Keratinocyte (primary cell): ENCODE data around the gene DIAPH1. TPM values are rescaled to one million over a fixed set of nuclear protein-coding genes. Genes with fewer than 3 reads are reported as not detected.
A peak's percentile ranks its signal among the peaks of the same experiment; 100 is the strongest.

Source experiments
- DNase-seq: peaks from one replicate; pipeline ENCODE4 v3.0.0-alpha.2; 2011; ENCODE audit warnings: low read depth, missing footprints, low spot score
- FAIRE-seq: peaks from 2 replicates; lab custom pipeline; 2011; peaks lifted over from hg19 to GRCh38; lab: Jason Lieb, UNC
- H2AFZ ChIP-seq: 2 replicates; pipeline ENCODE4 v1.6.0; 2012; ENCODE audit warnings: low read length, control low read depth, inconsistent platforms; ENCODE audit not compliant: control insufficient read depth
- H3K27ac ChIP-seq: 2 replicates; pipeline ENCODE4 v1.5.1; 2011; ENCODE audit warnings: low read length; ENCODE audit not compliant: control insufficient read depth, insufficient read depth
- H3K27me3 ChIP-seq: 3 replicates; pipeline ENCODE4 v1.6.0; 2011; ENCODE audit warnings: low read length; ENCODE audit not compliant: control insufficient read depth, insufficient read depth; ENCODE audit errors: extremely low read depth
- H3K36me3 ChIP-seq, 2 experiments: 2 replicates in 1 of 2; 3 replicates in 1 of 2; pipeline ENCODE4 v1.5.1; 2011; ENCODE audit warnings: low read length in 2 of 2, mild to moderate bottlenecking in 1 of 2; ENCODE audit not compliant: control insufficient read depth in 2 of 2, insufficient read depth in 2 of 2; ENCODE audit errors: extremely low read depth in 1 of 2
- H3K4me1 ChIP-seq: 3 replicates; pipeline ENCODE4 v1.5.1; 2011; ENCODE audit warnings: low read length; ENCODE audit not compliant: control insufficient read depth, insufficient read depth; ENCODE audit errors: extremely low read depth
- H3K4me2 ChIP-seq: 3 replicates; pipeline ENCODE4 v1.6.0; 2011; ENCODE audit warnings: low read depth, low read length; ENCODE audit not compliant: control insufficient read depth, insufficient read depth; ENCODE audit errors: extremely low read depth
- H3K4me3 ChIP-seq, 3 experiments: fragments of 200-600 bp in 1 of 3; sonication (generic) in 1 of 3; 2 replicates in 2 of 3; 3 replicates in 1 of 3; pipeline ENCODE4 v1.5.1; 2011 to 2016; ENCODE audit warnings: low read length in 3 of 3, mild to moderate bottlenecking in 3 of 3, control low read depth in 2 of 3, inconsistent platforms in 1 of 3, low read depth in 1 of 3, mixed read lengths in 1 of 3, mixed run types in 1 of 3, moderate library complexity in 1 of 3; ENCODE audit not compliant: control insufficient read depth in 2 of 3, insufficient read depth in 2 of 3; ENCODE audit errors: extremely low read depth in 1 of 3
- H3K79me2 ChIP-seq: 2 replicates; pipeline ENCODE4 v1.6.0; 2012; ENCODE audit warnings: low read length; ENCODE audit not compliant: control insufficient read depth, insufficient read depth
- H3K9ac ChIP-seq: 3 replicates; pipeline ENCODE4 v1.6.0; 2011; ENCODE audit warnings: low read length; ENCODE audit not compliant: control insufficient read depth, insufficient read depth; ENCODE audit errors: extremely low read depth
- H3K9me1 ChIP-seq: 3 replicates; pipeline ENCODE4 v1.6.0; 2011; ENCODE audit warnings: low read length; ENCODE audit not compliant: control insufficient read depth, insufficient read depth; ENCODE audit errors: extremely low read depth
- H3K9me3 ChIP-seq: 2 replicates; pipeline ENCODE4 v1.5.1; 2012; ENCODE audit warnings: low read depth, low read length; ENCODE audit not compliant: control insufficient read depth
- H4K20me1 ChIP-seq: 3 replicates; pipeline ENCODE4 v1.6.0; 2011; ENCODE audit warnings: low read length; ENCODE audit not compliant: control insufficient read depth, insufficient read depth; ENCODE audit errors: extremely low read depth
- CTCF ChIP-seq, 3 experiments: IDR thresholded peaks in 1 of 3; conservative IDR thresholded peaks in 1 of 3; optimal IDR thresholded peaks in 1 of 3; 2 replicates in 2 of 3; 3 replicates in 1 of 3; pipeline versions ENCODE3 to v1.5.1; 2011; ENCODE audit warnings: low read length in 3 of 3, mild to moderate bottlenecking in 3 of 3, moderate library complexity in 2 of 3, control low read depth in 1 of 3, inconsistent platforms in 1 of 3; ENCODE audit not compliant: insufficient read depth in 2 of 3; ENCODE audit errors: extremely low read depth in 1 of 3
- EZH2 ChIP-seq: IDR thresholded peaks from one replicate; pipeline ENCODE4 v1.6.1; 2012; ENCODE audit warnings: inconsistent platforms, mild to moderate bottlenecking, low read length, moderate library complexity
- dilution Hi-C: fragments of 300-500 bp; cut with MboI; formaldehyde crosslinking; loops from one replicate; pipeline ENCODE4 v1.7.0; 2020; ENCODE audit warnings: low sequenced_read_pairs; ENCODE audit not compliant: extremely low pct_ligation_motif_present
- polyA plus RNA-seq, 5 experiments: library from polyadenylated mRNA; depleted of rRNA in 3 of 5; stranded (reverse) in 3 of 5; stranded (forward) in 1 of 5; unstranded in 1 of 5; fragments of >200 nt; gene quantifications; 1 replicate in 1 of 5; 2 replicates in 3 of 5; 3 replicates in 1 of 5; pipeline versions ENCODE4 v1.2.1 to v1.2.3, GENCODE V29; 2011 to 2012; ENCODE audit warnings: missing spikeins in 2 of 5, low read depth in 1 of 5, low replicate concordance in 1 of 5

The DIAPH1 gene
- polyA plus RNA-seq, 1 donor (not counting 4 experiments of a cell fraction or from before 2014, with no cell fraction given) = 72.0 TPM

- H3K4me1 ChIP-seq = no peaks in the 10 kb centered on the region
- FAIRE-seq (no peak), DNase-seq (no peak)
- TF ChIP-seq CTCF (optimal IDR thresholded peaks at IDR 0.05 in 1 of 3, IDR thresholded peaks at IDR 0.05 in 1 of 3, conservative IDR thresholded peaks at IDR 0.05 in 1 of 3; ENCODE audit: extremely low read depth in 1 of 3, insufficient read depth in 2 of 3, low read length in 3 of 3) (peak; percentile 7 to 79 (median 72)), EZH2 (no peak)
- H3K27ac ChIP-seq = no peak overlapping the region
- peaks cover 18 to 26% of the 10 kb centered on the region in 2 experiments for H3K36me3 ChIP-seq
- no peaks in the 10 kb centered on the region for H3K9me3 ChIP-seq
- no peak overlapping the region for H3K9ac ChIP-seq
- peaks cover 3% of the 10 kb centered on the region for H3K79me2 ChIP-seq
- no peak overlapping the region for H2AFZ ChIP-seq
- H3K27me3 ChIP-seq = no peaks in the 10 kb centered on the region
- no peak overlapping the region for H3K4me3 ChIP-seq
- H3K9me1 ChIP-seq = no peaks in the 10 kb centered on the region
- H3K4me2 ChIP-seq = no peak overlapping the region
- dilution Hi-C loops = no loop called here
- H4K20me1 ChIP-seq = no peaks in the 10 kb centered on the region
Measured at GRCh38 chr5:141567513-141568117, 51.2 kb downstream of the DIAPH1 start.

- H3K9ac ChIP-seq = no peak overlapping the region
- peaks cover 3% of the 10 kb centered on the region for H3K4me1 ChIP-seq
- no peak for DNase-seq
- no peak for FAIRE-seq
- no peaks in the 10 kb centered on the region for H3K9me1 ChIP-seq
- H3K27ac ChIP-seq = no peak overlapping the region
- no peaks in the 10 kb centered on the region for H4K20me1 ChIP-seq
- peaks cover 3% of the 10 kb centered on the region for H3K79me2 ChIP-seq
- no peaks in the 10 kb centered on the region for H3K9me3 ChIP-seq
- dilution Hi-C loops = no loop called here
- no peak overlapping the region for H2AFZ ChIP-seq
- H3K27me3 ChIP-seq = no peaks in the 10 kb centered on the region
- TF ChIP-seq EZH2 = no peak
- TF ChIP-seq CTCF (optimal IDR thresholded peaks at IDR 0.05 in 1 of 3, IDR thresholded peaks at IDR 0.05 in 1 of 3, conservative IDR thresholded peaks at IDR 0.05 in 1 of 3; ENCODE audit: extremely low read depth in 1 of 3, insufficient read depth in 2 of 3, low read length in 3 of 3) = no peak
- H3K4me2 ChIP-seq = no peak overlapping the region
- peaks cover 23 to 27% of the 10 kb centered on the region in 2 experiments for H3K36me3 ChIP-seq
- no peak overlapping the region for H3K4me3 ChIP-seq
Measured at GRCh38 chr5:141565826-141566570, 52.8 kb downstream of the DIAPH1 start.
